GM21381 (cell line): ENCODE measurements around the gene CTNNA3.
"Not testable (repeated sequence)": the region's sequence is repeated elsewhere in the genome, so short reads cannot be mapped to it uniquely, and the experiment has no call there.

ENCODE experiments used
- ATAC-seq: cut with Tn5 transposase; IDR thresholded peaks from one replicate; pipeline ENCODE4 v1.9.1; 2021; ENCODE audit warnings: mild to moderate bottlenecking, moderate library complexity; ENCODE audit not compliant: unreplicated experiment

The CTNNA3 gene

GRCh38 chr10:67696029-67696428 is at the start of gene CTNNA3:
CTNNA3 (minus strand) TSS chr10:67696195.
- no peak for ATAC-seq

GRCh38 chr10:67735430-67735829 is 39.4 kb upstream of the CTNNA3 start:
- ATAC-seq, result no peak

GRCh38 chr10:67733511-67733910 is 37.5 kb upstream of the CTNNA3 start:
- ATAC-seq, result no peak

GRCh38 chr10:67725567-67725966 is 29.6 kb upstream of the CTNNA3 start:
- no peak for ATAC-seq

GRCh38 chr10:67723601-67724000 is 27.6 kb upstream of the CTNNA3 start:
- no peak for ATAC-seq

GRCh38 chr10:67722113-67722512 is 26.1 kb upstream of the CTNNA3 start:
- ATAC-seq, result peak; percentile 80

GRCh38 chr10:67716455-67716854 is 20.5 kb upstream of the CTNNA3 start:
- ATAC-seq, result not testable (repeated sequence)

- ATAC-seq, result no peak
Observed at GRCh38 chr10:67705921-67706320, 9.9 kb upstream of the CTNNA3 start.

- not testable (repeated sequence) for ATAC-seq
Observed at GRCh38 chr10:67699613-67700270, 3.7 kb upstream of the CTNNA3 start.

GRCh38 chr10:67698164-67698563 is 2.2 kb upstream of the CTNNA3 start:
- no peak for ATAC-seq

- ATAC-seq, result peak; percentile 72
Observed at GRCh38 chr10:67697724-67698131, 1.7 kb upstream of the CTNNA3 start.

GRCh38 chr10:67696679-67697078 is 684 bp upstream of the CTNNA3 start:
- no peak for ATAC-seq

GRCh38 chr10:67695555-67695954 is 440 bp downstream of the CTNNA3 start:
- ATAC-seq, result no peak

GRCh38 chr10:67691861-67692260 is 4.1 kb downstream of the CTNNA3 start:
- not testable (repeated sequence) for ATAC-seq

- ATAC-seq, result not testable (repeated sequence)
Observed at GRCh38 chr10:67690540-67690939, 5.5 kb downstream of the CTNNA3 start.

GRCh38 chr10:67684140-67684539 is 11.9 kb downstream of the CTNNA3 start:
- ATAC-seq, result not testable (repeated sequence)

- no peak for ATAC-seq
Observed at GRCh38 chr10:67678335-67678974, 17.5 kb downstream of the CTNNA3 start.

- ATAC-seq, result no peak
Observed at GRCh38 chr10:67676208-67676825, 19.7 kb downstream of the CTNNA3 start.

GRCh38 chr10:67670401-67670800 is 25.6 kb downstream of the CTNNA3 start:
- no peak for ATAC-seq

GRCh38 chr10:67669978-67670377 is 26.0 kb downstream of the CTNNA3 start:
- ATAC-seq, result no peak

GRCh38 chr10:67668448-67668847 is 27.5 kb downstream of the CTNNA3 start:
- ATAC-seq, result no peak

GRCh38 chr10:67667035-67667425 is 29.0 kb downstream of the CTNNA3 start:
- no peak for ATAC-seq
